Endodermal cell (in vitro differentiated cells): ENCODE measurements around the gene SMYD3. TPM values are rescaled to one million over a fixed set of nuclear protein-coding genes. Genes with fewer than 3 reads are reported as not detected.

Experiments used
- DNase-seq: peaks from one replicate; pipeline ENCODE4 v3.0.0-alpha.2; 2017
- H3K27ac ChIP-seq: 2 replicates; pipeline ENCODE4 v1.5.1; 2013; ENCODE audit warnings: mild to moderate bottlenecking, low read depth, low read length, moderate library complexity
- H3K27me3 ChIP-seq: 2 replicates; pipeline ENCODE4 v1.6.1; 2013; ENCODE audit warnings: mild to moderate bottlenecking, low read length, moderate library complexity; ENCODE audit not compliant: insufficient read depth, control insufficient read depth, poor library complexity, severe bottlenecking
- H3K36me3 ChIP-seq: 2 replicates; pipeline ENCODE4 v1.7.0; 2013; ENCODE audit warnings: mild to moderate bottlenecking, low read length, moderate library complexity; ENCODE audit not compliant: control insufficient read depth, insufficient read depth
- H3K4me1 ChIP-seq: one replicate; pipeline ENCODE4 v1.7.0; 2013; ENCODE audit warnings: low read length; ENCODE audit not compliant: control insufficient read depth, insufficient read depth
- H3K4me3 ChIP-seq: 2 replicates; pipeline ENCODE4 v1.5.1; 2013; ENCODE audit warnings: mild to moderate bottlenecking, low read length, moderate library complexity
- H3K9ac ChIP-seq: 2 replicates; pipeline ENCODE4 v1.6.1; 2013; ENCODE audit warnings: mild to moderate bottlenecking, low read length, moderate library complexity; ENCODE audit not compliant: poor library complexity, severe bottlenecking; ENCODE audit errors: extremely low read depth
- H3K9me3 ChIP-seq: 2 replicates; pipeline ENCODE4 v1.6.1; 2013; ENCODE audit warnings: mild to moderate bottlenecking, low read length, moderate library complexity; ENCODE audit not compliant: control insufficient read depth
- H3K27ac Mint-ChIP-seq: 2 replicates; pipeline ENCODE4 v1.8.0; 2020; ENCODE audit warnings: mixed read lengths
- H3K27me3 Mint-ChIP-seq: 2 replicates; pipeline ENCODE4 v1.8.0; 2021; ENCODE audit warnings: mild to moderate bottlenecking, mixed read lengths; ENCODE audit not compliant: insufficient read depth
- H3K36me3 Mint-ChIP-seq: 2 replicates; pipeline ENCODE4 v1.8.0; 2020; ENCODE audit warnings: low read depth, mixed read lengths
- H3K4me1 Mint-ChIP-seq: 2 replicates; pipeline ENCODE4 v1.8.0; 2020; ENCODE audit warnings: mixed read lengths
- H3K4me3 Mint-ChIP-seq: 2 replicates; pipeline ENCODE4 v1.8.0; 2020; ENCODE audit warnings: mild to moderate bottlenecking, moderate library complexity, mixed read lengths
- H3K9me3 Mint-ChIP-seq: 2 replicates; pipeline ENCODE4 v1.8.0; 2020; ENCODE audit warnings: mild to moderate bottlenecking, mixed read lengths
- CTCF ChIP-seq: fragments of 200-600 bp; sonication (generic); conservative IDR thresholded peaks from 2 replicates; pipeline ENCODE4 v1.5.0; 2021; ENCODE audit warnings: antibody characterized with exemption, mild to moderate bottlenecking
- WGBS, 2 experiments: methylation state at CpG; one replicate each; pipeline versions ENCODE4 v1.1.5 to v1.1.7; 2013; ENCODE audit warnings: missing lambda C conversion rate in 2 of 2, mixed read lengths in 1 of 2; ENCODE audit not compliant: insufficient coverage in 1 of 2, insufficient read length in 1 of 2; 5-methylcytosine and 5-hydroxymethylcytosine counted together
- total RNA-seq, 2 donors: library from RNA; stranded (reverse); fragmentation: NEBNext Ultra II Directional in 1 of 2; extraction: Animal tissue kit (Norgen Biotek cat#: 25700) in 1 of 2; gene quantifications; 2 replicates in 1 of 2; 3 replicates in 1 of 2; pipeline ENCODE4 v1.2.1, GENCODE V29; 2021

SMYD3 gene
- total RNA-seq, 2 donors from 2014 or later: 32.3 to 45.8 TPM

- no peaks in the 10 kb centered on the region for H3K9me3 Mint-ChIP-seq
- H3K9me3 ChIP-seq: no peaks in the 10 kb centered on the region
- peaks cover 3% of the 10 kb centered on the region for H3K4me1 ChIP-seq
- no peak for DNase-seq
- H3K36me3 ChIP-seq: no peaks in the 10 kb centered on the region
- no peak overlapping the region for H3K27ac Mint-ChIP-seq
- H3K27me3 ChIP-seq: no peaks in the 10 kb centered on the region
- TF ChIP-seq CTCF: no peak
- H3K9ac ChIP-seq: no peak overlapping the region
- H3K27ac ChIP-seq: no peak overlapping the region
- no peaks in the 10 kb centered on the region for H3K27me3 Mint-ChIP-seq
- H3K36me3 Mint-ChIP-seq: no peaks in the 10 kb centered on the region
- no peak overlapping the region for H3K4me3 ChIP-seq
- WGBS, 2 experiments: 100% methylated on average over 1 of the region's 1 CpG; no CpG with 5 or more reads in 1 of the 2 experiments
- no peak overlapping the region for H3K4me3 Mint-ChIP-seq
- peaks cover 16% of the 10 kb centered on the region for H3K4me1 Mint-ChIP-seq
Observed at GRCh38 chr1:246161626-246162025, 345.5 kb downstream of the SMYD3 start.

GRCh38 chr1:246160905-246161304, 346.2 kb downstream of the SMYD3 start:
- no peaks in the 10 kb centered on the region for H3K27me3 ChIP-seq
- Mint-ChIP-seq H3K27ac (no peak overlapping the region), H3K9me3 (no peaks in the 10 kb centered on the region), H3K4me1 (peaks cover 16% of the 10 kb centered on the region), H3K27me3 (no peaks in the 10 kb centered on the region), H3K4me3 (no peak overlapping the region), H3K36me3 (no peaks in the 10 kb centered on the region)
- H3K27ac ChIP-seq: no peak overlapping the region
- H3K9me3 ChIP-seq: no peaks in the 10 kb centered on the region
- no peaks in the 10 kb centered on the region for H3K36me3 ChIP-seq
- DNase-seq: no peak
- no peak for TF ChIP-seq CTCF
- H3K4me3 ChIP-seq: no peak overlapping the region
- WGBS, 2 experiments: 90 to 91% methylated on average over 8 to 10 of the region's 10 CpGs
- H3K4me1 ChIP-seq: peaks cover 3% of the 10 kb centered on the region
- no peak overlapping the region for H3K9ac ChIP-seq

GRCh38 chr1:246160374-246160773, 346.7 kb downstream of the SMYD3 start:
- Mint-ChIP-seq H3K27me3 (no peaks in the 10 kb centered on the region), H3K36me3 (no peaks in the 10 kb centered on the region), H3K27ac (no peak overlapping the region), H3K4me1 (peaks cover 16% of the 10 kb centered on the region), H3K9me3 (no peaks in the 10 kb centered on the region), H3K4me3 (no peak overlapping the region)
- DNase-seq: no peak
- 82 to 95% methylated on average over 4 of the region's 4 CpGs for WGBS, 2 experiments
- Histone ChIP-seq H3K9ac (no peak overlapping the region), H3K9me3 (no peaks in the 10 kb centered on the region), H3K36me3 (no peaks in the 10 kb centered on the region), H3K4me1 (peaks cover 3% of the 10 kb centered on the region), H3K27ac (no peak overlapping the region), H3K27me3 (no peaks in the 10 kb centered on the region), H3K4me3 (no peak overlapping the region)
- TF ChIP-seq CTCF: no peak
